MCF 10A (cell line): Measurements from ENCODE around the gene SARDH. TPM values are rescaled to one million over a fixed set of nuclear protein-coding genes. Genes with fewer than 3 reads are reported as not detected.

ENCODE experiments used
- BruUV-seq: library from RNA; stranded (reverse); fragments of 400-500 nt; replicated peaks from 2 replicates; lab custom pipeline; 2021; lab: Mats Ljungman, UMichigan
- CTCF ChIA-PET: fragments of 300-600 bp; sonication (Branson Sonifier 250); formaldehyde crosslinking; extraction: SDS; loops from one replicate; lab custom pipeline; 2021; ENCODE audit warnings: antibody characterized with exemption, inconsistent platforms; lab: Yijun Ruan, JAX
- POLR2A ChIA-PET: fragments of 300-600, 350-650 bp; sonication (Branson Sonifier 250); formaldehyde crosslinking; extraction: SDS; loops from one replicate; lab custom pipeline; 2020; ENCODE audit warnings: antibody characterized with exemption, inconsistent platforms; lab: Yijun Ruan, JAX
- DNase-seq: peaks from one replicate; pipeline ENCODE4 v3.0.0-alpha.2; 2018; ENCODE audit not compliant: unreplicated experiment
- H3K27ac Mint-ChIP-seq: one replicate; pipeline ENCODE4 v1.8.0; 2022; ENCODE audit warnings: mild to moderate bottlenecking, low read depth, mixed read lengths; ENCODE audit not compliant: unreplicated experiment
- H3K27me3 Mint-ChIP-seq: one replicate; pipeline ENCODE4 v1.8.0; 2022; ENCODE audit warnings: mixed read lengths; ENCODE audit not compliant: insufficient read depth, unreplicated experiment
- H3K36me3 Mint-ChIP-seq: one replicate; pipeline ENCODE4 v1.8.0; 2022; ENCODE audit warnings: mild to moderate bottlenecking, moderate library complexity, mixed read lengths; ENCODE audit not compliant: insufficient read depth, unreplicated experiment
- H3K4me1 Mint-ChIP-seq: one replicate; pipeline ENCODE4 v1.8.0; 2022; ENCODE audit warnings: mixed read lengths; ENCODE audit not compliant: insufficient read depth, unreplicated experiment
- H3K4me3 Mint-ChIP-seq: one replicate; pipeline ENCODE4 v1.8.0; 2022; ENCODE audit warnings: mild to moderate bottlenecking, moderate library complexity, mixed read lengths; ENCODE audit not compliant: unreplicated experiment
- H3K9me3 Mint-ChIP-seq: one replicate; pipeline ENCODE4 v1.8.0; 2022; ENCODE audit warnings: mixed read lengths; ENCODE audit not compliant: unreplicated experiment
- intact Hi-C: fragments of 100-400 bp; cut with micrococcal nuclease; formaldehyde crosslinking; loops from 2 replicates; pipeline ENCODE4 v1.14.1; 2022
- total RNA-seq: library from RNA; stranded (reverse); gene quantifications from 2 replicates; pipeline ENCODE4 v1.2.3, GENCODE V29; 2022
- TF ChIP-seq, protein P1 (sequence below): fragments of 200-600 bp; IDR thresholded peaks from one replicate; pipeline ENCODE4 v1.8.0; 2022; ENCODE audit warnings: antibody characterized with exemption, mild to moderate bottlenecking; ENCODE audit not compliant: unreplicated experiment

The SARDH gene
- total RNA-seq, 1 experiment from 2014 or later, result not detected

DNA sequence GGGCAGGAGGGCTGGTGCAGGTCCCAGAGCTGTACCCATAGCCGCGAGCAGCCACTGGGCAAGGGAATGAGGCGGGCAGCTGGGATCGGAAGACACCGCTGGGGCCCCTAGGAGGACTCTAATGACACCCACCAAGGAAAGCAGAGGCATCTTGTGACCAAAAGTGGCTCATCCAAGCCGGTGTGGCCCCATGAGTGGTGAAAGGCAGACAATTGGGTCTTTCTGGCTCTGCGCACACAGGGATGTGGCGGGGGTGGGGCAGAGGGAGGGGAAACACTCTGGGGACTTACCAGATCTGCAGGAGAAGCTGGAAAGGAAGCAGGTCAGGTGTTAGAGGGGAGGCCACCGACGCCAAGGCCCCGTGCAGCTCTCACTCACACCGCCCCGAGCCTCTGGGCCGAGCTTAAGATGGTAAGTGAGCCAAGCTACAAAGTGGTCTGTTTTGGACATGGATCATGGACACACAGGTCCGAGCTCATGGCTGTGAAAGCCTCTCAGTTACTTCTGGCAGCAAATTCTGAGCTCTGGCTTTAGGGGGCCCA lies 42.3 kb upstream of the SARDH start:
- intact Hi-C loops, result loop anchor here (5.0 kb wide), 1 partner anchor 317 kb away; no protein-coding TSS in a partner anchor
- POLR2A ChIA-PET, result interaction anchor here (1.0 to 1.1 kb wide), 2 partner anchors 211 to 302 kb away, joined by 3 to 4 read pairs; no protein-coding TSS in a partner anchor
- no peaks in the 10 kb centered on the region for H3K9me3 Mint-ChIP-seq
- TF ChIP-seq, protein P1, sequence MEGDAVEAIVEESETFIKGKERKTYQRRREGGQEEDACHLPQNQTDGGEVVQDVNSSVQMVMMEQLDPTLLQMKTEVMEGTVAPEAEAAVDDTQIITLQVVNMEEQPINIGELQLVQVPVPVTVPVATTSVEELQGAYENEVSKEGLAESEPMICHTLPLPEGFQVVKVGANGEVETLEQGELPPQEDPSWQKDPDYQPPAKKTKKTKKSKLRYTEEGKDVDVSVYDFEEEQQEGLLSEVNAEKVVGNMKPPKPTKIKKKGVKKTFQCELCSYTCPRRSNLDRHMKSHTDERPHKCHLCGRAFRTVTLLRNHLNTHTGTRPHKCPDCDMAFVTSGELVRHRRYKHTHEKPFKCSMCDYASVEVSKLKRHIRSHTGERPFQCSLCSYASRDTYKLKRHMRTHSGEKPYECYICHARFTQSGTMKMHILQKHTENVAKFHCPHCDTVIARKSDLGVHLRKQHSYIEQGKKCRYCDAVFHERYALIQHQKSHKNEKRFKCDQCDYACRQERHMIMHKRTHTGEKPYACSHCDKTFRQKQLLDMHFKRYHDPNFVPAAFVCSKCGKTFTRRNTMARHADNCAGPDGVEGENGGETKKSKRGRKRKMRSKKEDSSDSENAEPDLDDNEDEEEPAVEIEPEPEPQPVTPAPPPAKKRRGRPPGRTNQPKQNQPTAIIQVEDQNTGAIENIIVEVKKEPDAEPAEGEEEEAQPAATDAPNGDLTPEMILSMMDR, result no peak
- H3K36me3 Mint-ChIP-seq, result peaks cover 21% of the 10 kb centered on the region
- CTCF ChIA-PET, result interaction anchor here (0.6 to 7.0 kb wide), 11 partner anchors 9 to 276 kb away, joined by 3 to 136 read pairs (median 3); no protein-coding TSS in a partner anchor
- H3K4me3 Mint-ChIP-seq, result no peak overlapping the region
- H3K27me3 Mint-ChIP-seq, result no peaks in the 10 kb centered on the region
- DNase-seq, result no peak
- no peaks in the 10 kb centered on the region for H3K4me1 Mint-ChIP-seq
- H3K27ac Mint-ChIP-seq, result no peak overlapping the region
- BruUV-seq, result no TSS peak

GRCh38 chr9:133779516-133780403 lies 41.6 kb upstream of the SARDH start:
- no TSS peak for BruUV-seq
- H3K4me3 Mint-ChIP-seq, result no peak overlapping the region
- intact Hi-C loops, result loop anchor here (5.0 kb wide), 1 partner anchor 318 kb away; no protein-coding TSS in a partner anchor
- DNase-seq, result no peak
- H3K27ac Mint-ChIP-seq, result no peak overlapping the region
- ChIA-PET CTCF (interaction anchor here (0.6 to 7.0 kb wide), 6 partner anchors 11 to 265 kb away, joined by 3 to 136 read pairs (median 4); no protein-coding TSS in a partner anchor), POLR2A (interaction anchor here (0.6 to 1.1 kb wide), 2 partner anchors 169 to 303 kb away, joined by 3 to 5 read pairs; no protein-coding TSS in a partner anchor)
- H3K4me1 Mint-ChIP-seq, result no peaks in the 10 kb centered on the region
- no peaks in the 10 kb centered on the region for H3K9me3 Mint-ChIP-seq
- peaks cover 23% of the 10 kb centered on the region for H3K36me3 Mint-ChIP-seq
- H3K27me3 Mint-ChIP-seq, result no peaks in the 10 kb centered on the region
- TF ChIP-seq, protein P1, result no peak

DNA sequence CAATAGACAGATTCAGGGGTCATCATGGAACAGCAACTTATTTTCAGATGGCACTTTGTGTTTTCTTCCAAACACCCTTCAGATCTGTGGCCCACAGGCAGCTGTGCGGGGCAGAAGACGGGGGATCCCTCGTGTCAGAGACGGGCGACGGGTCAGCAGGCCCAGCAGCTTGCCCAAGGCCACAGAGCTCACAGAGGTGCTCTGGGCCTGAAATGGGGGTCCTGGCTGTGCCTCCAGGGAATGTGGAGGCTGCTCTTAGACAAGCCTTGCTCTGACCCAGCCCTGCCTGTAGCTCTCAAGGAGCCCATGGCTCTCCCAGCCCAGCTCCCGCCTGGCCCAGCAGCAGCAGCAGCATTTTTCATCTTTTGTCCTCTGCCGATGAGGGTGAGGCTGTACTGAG lies 40.9 kb upstream of the SARDH start:
- H3K4me3 Mint-ChIP-seq, result no peak overlapping the region
- H3K36me3 Mint-ChIP-seq, result peaks cover 18% of the 10 kb centered on the region
- H3K27ac Mint-ChIP-seq, result no peak overlapping the region
- no peaks in the 10 kb centered on the region for H3K9me3 Mint-ChIP-seq
- intact Hi-C loops, result no loop called here
- ChIA-PET POLR2A (interaction anchor here (0.6 kb wide), 1 partner anchor 168 kb away, joined by 5 read pairs; no protein-coding TSS in a partner anchor), CTCF (interaction anchor here (1.0 to 7.0 kb wide), 3 partner anchors 14 to 215 kb away, joined by 3 to 136 read pairs (median 3); no protein-coding TSS in a partner anchor)
- BruUV-seq, result no TSS peak
- no peak for DNase-seq
- no peaks in the 10 kb centered on the region for H3K27me3 Mint-ChIP-seq
- H3K4me1 Mint-ChIP-seq, result no peaks in the 10 kb centered on the region
- TF ChIP-seq, protein P1, result no peak
